ENCODE measurements around the gene DLX3. TPM values are rescaled to one million over a fixed set of nuclear protein-coding genes. Genes with fewer than 3 reads are reported as not detected.

DLX3 gene
- total and polyA plus RNA-seq, 2 of the 8 experiments (the other 6 are each of a cell fraction or from before 2014, with no cell fraction given) = 0.15 to 0.20 TPM

DNA sequence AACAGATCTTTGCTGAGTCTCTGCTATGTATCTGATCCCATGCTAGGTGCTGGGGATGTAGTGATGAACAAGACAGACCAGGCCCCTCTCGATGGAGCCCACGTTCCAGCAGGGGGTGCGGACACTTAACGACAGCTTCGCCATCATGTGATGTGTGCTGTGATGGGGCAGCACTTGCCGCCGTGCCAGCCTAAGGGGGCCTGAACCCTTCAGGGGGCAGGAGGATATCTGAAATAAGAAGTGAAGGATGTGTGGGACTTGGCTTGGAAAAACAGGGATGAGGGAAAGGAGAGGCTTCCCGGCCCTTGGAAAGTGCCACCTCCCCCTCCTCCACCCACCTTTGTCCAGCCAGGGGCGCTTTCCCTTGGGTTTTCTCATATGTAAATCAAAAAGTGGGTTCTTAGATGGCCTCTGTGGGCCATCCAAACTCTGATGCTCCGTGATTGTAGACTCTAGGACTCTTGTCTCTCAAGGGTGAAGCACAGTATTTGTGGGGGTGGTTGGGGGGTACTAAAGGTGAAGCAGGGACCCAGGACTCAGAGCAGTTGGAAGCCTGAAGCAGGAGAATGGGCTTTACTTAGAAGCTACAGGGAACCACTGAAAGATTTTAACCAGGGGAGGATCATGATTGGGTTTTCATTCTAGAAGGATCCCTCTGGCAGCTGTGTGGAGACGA, 4.0 kb upstream of the DLX3 start (continued):
- TF ChIP-seq, protein P1, sequence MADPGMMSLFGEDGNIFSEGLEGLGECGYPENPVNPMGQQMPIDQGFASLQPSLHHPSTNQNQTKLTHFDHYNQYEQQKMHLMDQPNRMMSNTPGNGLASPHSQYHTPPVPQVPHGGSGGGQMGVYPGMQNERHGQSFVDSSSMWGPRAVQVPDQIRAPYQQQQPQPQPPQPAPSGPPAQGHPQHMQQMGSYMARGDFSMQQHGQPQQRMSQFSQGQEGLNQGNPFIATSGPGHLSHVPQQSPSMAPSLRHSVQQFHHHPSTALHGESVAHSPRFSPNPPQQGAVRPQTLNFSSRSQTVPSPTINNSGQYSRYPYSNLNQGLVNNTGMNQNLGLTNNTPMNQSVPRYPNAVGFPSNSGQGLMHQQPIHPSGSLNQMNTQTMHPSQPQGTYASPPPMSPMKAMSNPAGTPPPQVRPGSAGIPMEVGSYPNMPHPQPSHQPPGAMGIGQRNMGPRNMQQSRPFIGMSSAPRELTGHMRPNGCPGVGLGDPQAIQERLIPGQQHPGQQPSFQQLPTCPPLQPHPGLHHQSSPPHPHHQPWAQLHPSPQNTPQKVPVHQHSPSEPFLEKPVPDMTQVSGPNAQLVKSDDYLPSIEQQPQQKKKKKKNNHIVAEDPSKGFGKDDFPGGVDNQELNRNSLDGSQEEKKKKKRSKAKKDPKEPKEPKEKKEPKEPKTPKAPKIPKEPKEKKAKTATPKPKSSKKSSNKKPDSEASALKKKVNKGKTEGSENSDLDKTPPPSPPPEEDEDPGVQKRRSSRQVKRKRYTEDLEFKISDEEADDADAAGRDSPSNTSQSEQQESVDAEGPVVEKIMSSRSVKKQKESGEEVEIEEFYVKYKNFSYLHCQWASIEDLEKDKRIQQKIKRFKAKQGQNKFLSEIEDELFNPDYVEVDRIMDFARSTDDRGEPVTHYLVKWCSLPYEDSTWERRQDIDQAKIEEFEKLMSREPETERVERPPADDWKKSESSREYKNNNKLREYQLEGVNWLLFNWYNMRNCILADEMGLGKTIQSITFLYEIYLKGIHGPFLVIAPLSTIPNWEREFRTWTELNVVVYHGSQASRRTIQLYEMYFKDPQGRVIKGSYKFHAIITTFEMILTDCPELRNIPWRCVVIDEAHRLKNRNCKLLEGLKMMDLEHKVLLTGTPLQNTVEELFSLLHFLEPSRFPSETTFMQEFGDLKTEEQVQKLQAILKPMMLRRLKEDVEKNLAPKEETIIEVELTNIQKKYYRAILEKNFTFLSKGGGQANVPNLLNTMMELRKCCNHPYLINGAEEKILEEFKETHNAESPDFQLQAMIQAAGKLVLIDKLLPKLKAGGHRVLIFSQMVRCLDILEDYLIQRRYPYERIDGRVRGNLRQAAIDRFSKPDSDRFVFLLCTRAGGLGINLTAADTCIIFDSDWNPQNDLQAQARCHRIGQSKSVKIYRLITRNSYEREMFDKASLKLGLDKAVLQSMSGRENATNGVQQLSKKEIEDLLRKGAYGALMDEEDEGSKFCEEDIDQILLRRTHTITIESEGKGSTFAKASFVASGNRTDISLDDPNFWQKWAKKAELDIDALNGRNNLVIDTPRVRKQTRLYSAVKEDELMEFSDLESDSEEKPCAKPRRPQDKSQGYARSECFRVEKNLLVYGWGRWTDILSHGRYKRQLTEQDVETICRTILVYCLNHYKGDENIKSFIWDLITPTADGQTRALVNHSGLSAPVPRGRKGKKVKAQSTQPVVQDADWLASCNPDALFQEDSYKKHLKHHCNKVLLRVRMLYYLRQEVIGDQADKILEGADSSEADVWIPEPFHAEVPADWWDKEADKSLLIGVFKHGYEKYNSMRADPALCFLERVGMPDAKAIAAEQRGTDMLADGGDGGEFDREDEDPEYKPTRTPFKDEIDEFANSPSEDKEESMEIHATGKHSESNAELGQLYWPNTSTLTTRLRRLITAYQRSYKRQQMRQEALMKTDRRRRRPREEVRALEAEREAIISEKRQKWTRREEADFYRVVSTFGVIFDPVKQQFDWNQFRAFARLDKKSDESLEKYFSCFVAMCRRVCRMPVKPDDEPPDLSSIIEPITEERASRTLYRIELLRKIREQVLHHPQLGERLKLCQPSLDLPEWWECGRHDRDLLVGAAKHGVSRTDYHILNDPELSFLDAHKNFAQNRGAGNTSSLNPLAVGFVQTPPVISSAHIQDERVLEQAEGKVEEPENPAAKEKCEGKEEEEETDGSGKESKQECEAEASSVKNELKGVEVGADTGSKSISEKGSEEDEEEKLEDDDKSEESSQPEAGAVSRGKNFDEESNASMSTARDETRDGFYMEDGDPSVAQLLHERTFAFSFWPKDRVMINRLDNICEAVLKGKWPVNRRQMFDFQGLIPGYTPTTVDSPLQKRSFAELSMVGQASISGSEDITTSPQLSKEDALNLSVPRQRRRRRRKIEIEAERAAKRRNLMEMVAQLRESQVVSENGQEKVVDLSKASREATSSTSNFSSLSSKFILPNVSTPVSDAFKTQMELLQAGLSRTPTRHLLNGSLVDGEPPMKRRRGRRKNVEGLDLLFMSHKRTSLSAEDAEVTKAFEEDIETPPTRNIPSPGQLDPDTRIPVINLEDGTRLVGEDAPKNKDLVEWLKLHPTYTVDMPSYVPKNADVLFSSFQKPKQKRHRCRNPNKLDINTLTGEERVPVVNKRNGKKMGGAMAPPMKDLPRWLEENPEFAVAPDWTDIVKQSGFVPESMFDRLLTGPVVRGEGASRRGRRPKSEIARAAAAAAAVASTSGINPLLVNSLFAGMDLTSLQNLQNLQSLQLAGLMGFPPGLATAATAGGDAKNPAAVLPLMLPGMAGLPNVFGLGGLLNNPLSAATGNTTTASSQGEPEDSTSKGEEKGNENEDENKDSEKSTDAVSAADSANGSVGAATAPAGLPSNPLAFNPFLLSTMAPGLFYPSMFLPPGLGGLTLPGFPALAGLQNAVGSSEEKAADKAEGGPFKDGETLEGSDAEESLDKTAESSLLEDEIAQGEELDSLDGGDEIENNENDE (IDR thresholded peaks at IDR 0.05; ENCODE audit: insufficient replicate concordance, low read length) = no peak
- TF ChIP-seq RAD21 (IDR thresholded peaks at IDR 0.05 in 1 of 2, conservative IDR thresholded peaks at IDR 0.05 in 1 of 2; ENCODE audit: low read depth in 2 of 2, low read length in 2 of 2) (no peak), ASH2L (IDR thresholded peaks at IDR 0.05; ENCODE audit: low read length) (no peak), SIX5 (IDR thresholded peaks at IDR 0.05; ENCODE audit: low read depth, low read length) (no peak), TAF7 (optimal IDR thresholded peaks at IDR 0.05; ENCODE audit: borderline replicate concordance, low read depth, low read length) (no peak)
